Endodermal cell (in vitro differentiated cells): ENCODE results near the gene TENT5A. TPM values are rescaled to one million over a fixed set of nuclear protein-coding genes. Genes with fewer than 3 reads are reported as not detected.

ENCODE experiments used
- DNase-seq: peaks from one replicate; pipeline ENCODE4 v3.0.0-alpha.2; 2017
- H3K27ac ChIP-seq: 2 replicates; pipeline ENCODE4 v1.5.1; 2013; ENCODE audit warnings: mild to moderate bottlenecking, low read depth, low read length, moderate library complexity
- H3K27me3 ChIP-seq: 2 replicates; pipeline ENCODE4 v1.6.1; 2013; ENCODE audit warnings: mild to moderate bottlenecking, low read length, moderate library complexity; ENCODE audit not compliant: insufficient read depth, control insufficient read depth, poor library complexity, severe bottlenecking
- H3K36me3 ChIP-seq: 2 replicates; pipeline ENCODE4 v1.7.0; 2013; ENCODE audit warnings: mild to moderate bottlenecking, low read length, moderate library complexity; ENCODE audit not compliant: control insufficient read depth, insufficient read depth
- H3K4me1 ChIP-seq: one replicate; pipeline ENCODE4 v1.7.0; 2013; ENCODE audit warnings: low read length; ENCODE audit not compliant: control insufficient read depth, insufficient read depth
- H3K4me3 ChIP-seq: 2 replicates; pipeline ENCODE4 v1.5.1; 2013; ENCODE audit warnings: mild to moderate bottlenecking, low read length, moderate library complexity
- H3K9ac ChIP-seq: 2 replicates; pipeline ENCODE4 v1.6.1; 2013; ENCODE audit warnings: mild to moderate bottlenecking, low read length, moderate library complexity; ENCODE audit not compliant: poor library complexity, severe bottlenecking; ENCODE audit errors: extremely low read depth
- H3K9me3 ChIP-seq: 2 replicates; pipeline ENCODE4 v1.6.1; 2013; ENCODE audit warnings: mild to moderate bottlenecking, low read length, moderate library complexity; ENCODE audit not compliant: control insufficient read depth
- H3K27ac Mint-ChIP-seq: 2 replicates; pipeline ENCODE4 v1.8.0; 2020; ENCODE audit warnings: mixed read lengths
- H3K27me3 Mint-ChIP-seq: 2 replicates; pipeline ENCODE4 v1.8.0; 2021; ENCODE audit warnings: mild to moderate bottlenecking, mixed read lengths; ENCODE audit not compliant: insufficient read depth
- H3K36me3 Mint-ChIP-seq: 2 replicates; pipeline ENCODE4 v1.8.0; 2020; ENCODE audit warnings: low read depth, mixed read lengths
- H3K4me1 Mint-ChIP-seq: 2 replicates; pipeline ENCODE4 v1.8.0; 2020; ENCODE audit warnings: mixed read lengths
- H3K4me3 Mint-ChIP-seq: 2 replicates; pipeline ENCODE4 v1.8.0; 2020; ENCODE audit warnings: mild to moderate bottlenecking, moderate library complexity, mixed read lengths
- H3K9me3 Mint-ChIP-seq: 2 replicates; pipeline ENCODE4 v1.8.0; 2020; ENCODE audit warnings: mild to moderate bottlenecking, mixed read lengths
- WGBS, 2 experiments: methylation state at CpG; one replicate each; pipeline versions ENCODE4 v1.1.5 to v1.1.7; 2013; ENCODE audit warnings: missing lambda C conversion rate in 2 of 2, mixed read lengths in 1 of 2; ENCODE audit not compliant: insufficient coverage in 1 of 2, insufficient read length in 1 of 2; 5-methylcytosine and 5-hydroxymethylcytosine counted together
- total RNA-seq, 2 donors: library from RNA; stranded (reverse); fragmentation: NEBNext Ultra II Directional in 1 of 2; extraction: Animal tissue kit (Norgen Biotek cat#: 25700) in 1 of 2; gene quantifications; 2 replicates in 1 of 2; 3 replicates in 1 of 2; pipeline ENCODE4 v1.2.1, GENCODE V29; 2021
- TF ChIP-seq, protein P1 (sequence below): fragments of 200-600 bp; sonication (generic); conservative IDR thresholded peaks from 2 replicates; pipeline ENCODE4 v1.5.0; 2021; ENCODE audit warnings: antibody characterized with exemption, mild to moderate bottlenecking

The TENT5A gene
- total RNA-seq, 2 donors from 2014 or later, result 4.8 to 8.6 TPM

DNA sequence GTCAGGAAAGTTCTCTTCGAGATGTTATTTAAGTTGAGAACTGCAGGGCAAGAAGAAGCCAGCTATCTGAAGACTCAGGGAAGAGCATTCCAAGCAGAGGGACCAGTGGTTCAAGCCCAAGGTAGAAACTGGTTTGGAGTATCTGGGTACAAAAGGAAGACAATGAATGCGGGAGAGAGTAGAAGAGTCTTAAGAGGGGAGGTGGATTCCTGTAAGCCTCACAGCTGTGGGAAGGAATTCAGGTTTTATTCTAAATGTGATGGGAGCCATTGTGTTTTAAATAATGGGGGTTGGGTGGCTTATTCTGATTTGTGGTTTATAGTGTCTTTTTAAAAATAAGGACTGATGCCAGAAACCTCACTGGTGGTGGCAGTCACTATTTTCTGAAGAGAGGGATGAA lies 37.6 kb upstream of the TENT5A start:
- DNase-seq, result no peak
- Histone ChIP-seq H3K4me1 (peaks cover 4% of the 10 kb centered on the region), H3K27me3 (no peaks in the 10 kb centered on the region), H3K9me3 (no peaks in the 10 kb centered on the region), H3K27ac (no peak overlapping the region), H3K36me3 (no peaks in the 10 kb centered on the region), H3K9ac (no peak overlapping the region), H3K4me3 (no peak overlapping the region)
- H3K27me3 Mint-ChIP-seq, result no peaks in the 10 kb centered on the region
- TF ChIP-seq, protein P1, sequence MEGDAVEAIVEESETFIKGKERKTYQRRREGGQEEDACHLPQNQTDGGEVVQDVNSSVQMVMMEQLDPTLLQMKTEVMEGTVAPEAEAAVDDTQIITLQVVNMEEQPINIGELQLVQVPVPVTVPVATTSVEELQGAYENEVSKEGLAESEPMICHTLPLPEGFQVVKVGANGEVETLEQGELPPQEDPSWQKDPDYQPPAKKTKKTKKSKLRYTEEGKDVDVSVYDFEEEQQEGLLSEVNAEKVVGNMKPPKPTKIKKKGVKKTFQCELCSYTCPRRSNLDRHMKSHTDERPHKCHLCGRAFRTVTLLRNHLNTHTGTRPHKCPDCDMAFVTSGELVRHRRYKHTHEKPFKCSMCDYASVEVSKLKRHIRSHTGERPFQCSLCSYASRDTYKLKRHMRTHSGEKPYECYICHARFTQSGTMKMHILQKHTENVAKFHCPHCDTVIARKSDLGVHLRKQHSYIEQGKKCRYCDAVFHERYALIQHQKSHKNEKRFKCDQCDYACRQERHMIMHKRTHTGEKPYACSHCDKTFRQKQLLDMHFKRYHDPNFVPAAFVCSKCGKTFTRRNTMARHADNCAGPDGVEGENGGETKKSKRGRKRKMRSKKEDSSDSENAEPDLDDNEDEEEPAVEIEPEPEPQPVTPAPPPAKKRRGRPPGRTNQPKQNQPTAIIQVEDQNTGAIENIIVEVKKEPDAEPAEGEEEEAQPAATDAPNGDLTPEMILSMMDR, result no peak
- H3K36me3 Mint-ChIP-seq, result no peaks in the 10 kb centered on the region
- no peak overlapping the region for H3K4me3 Mint-ChIP-seq
- WGBS, 2 experiments, result 64 to 67% methylated on average over 2 of the region's 2 CpGs
- H3K9me3 Mint-ChIP-seq, result no peaks in the 10 kb centered on the region
- H3K4me1 Mint-ChIP-seq, result peaks cover 36% of the 10 kb centered on the region
- no peak overlapping the region for H3K27ac Mint-ChIP-seq

DNA sequence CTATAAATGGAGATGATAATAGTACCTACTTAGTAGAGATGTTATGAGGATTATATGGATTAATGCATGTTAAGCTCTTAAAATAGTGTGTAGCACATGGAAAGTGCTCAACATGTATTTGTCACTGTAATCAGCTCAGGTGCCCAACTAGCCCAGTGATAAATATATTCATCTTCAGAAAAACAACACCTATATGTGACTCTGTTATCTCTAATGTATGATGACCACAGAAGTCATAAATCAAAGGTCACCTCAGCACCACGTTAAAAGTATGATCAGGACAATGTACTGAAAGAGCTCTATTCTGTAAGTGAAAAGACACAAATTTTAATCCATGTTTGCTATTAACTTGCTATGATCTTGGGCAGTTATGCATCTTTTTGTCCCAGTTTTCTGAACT lies 36.8 kb upstream of the TENT5A start:
- 83 to 100% methylated on average over 1 of the region's 1 CpG for WGBS, 2 experiments
- no peak overlapping the region for H3K27ac Mint-ChIP-seq
- H3K9me3 Mint-ChIP-seq, result no peaks in the 10 kb centered on the region
- H3K36me3 Mint-ChIP-seq, result no peaks in the 10 kb centered on the region
- Histone ChIP-seq H3K36me3 (no peaks in the 10 kb centered on the region), H3K4me3 (no peak overlapping the region), H3K9ac (no peak overlapping the region), H3K4me1 (peaks cover 4% of the 10 kb centered on the region), H3K9me3 (no peaks in the 10 kb centered on the region), H3K27me3 (no peaks in the 10 kb centered on the region), H3K27ac (no peak overlapping the region)
- TF ChIP-seq, protein P1, result no peak
- peaks cover 40% of the 10 kb centered on the region for H3K4me1 Mint-ChIP-seq
- DNase-seq, result no peak
- no peak overlapping the region for H3K4me3 Mint-ChIP-seq
- no peaks in the 10 kb centered on the region for H3K27me3 Mint-ChIP-seq

DNA sequence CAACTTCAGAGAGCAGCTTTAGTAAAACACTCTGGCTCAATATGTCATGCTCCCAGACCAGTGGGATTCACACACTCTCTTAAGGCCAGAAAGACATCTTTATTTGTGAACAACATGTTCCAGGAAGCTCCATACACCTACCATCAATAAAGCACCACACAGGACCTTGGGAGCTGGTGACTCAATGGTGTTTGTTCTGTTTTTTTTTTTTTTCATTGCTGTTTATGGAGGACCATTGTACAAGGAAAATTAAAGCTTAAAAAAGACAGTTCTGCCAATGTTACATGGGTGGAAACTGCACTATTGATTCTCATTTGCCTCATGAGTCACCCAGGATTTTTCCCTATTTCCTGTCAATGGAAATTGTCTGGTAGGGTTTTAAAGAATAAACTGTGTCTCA lies 36.3 kb upstream of the TENT5A start:
- Mint-ChIP-seq H3K36me3 (no peaks in the 10 kb centered on the region), H3K27ac (peak overlapping the region; percentile 61), H3K9me3 (no peaks in the 10 kb centered on the region), H3K4me1 (peaks cover 43% of the 10 kb centered on the region), H3K27me3 (no peaks in the 10 kb centered on the region), H3K4me3 (no peak overlapping the region)
- DNase-seq, result no peak
- Histone ChIP-seq H3K27ac (no peak overlapping the region), H3K9me3 (no peaks in the 10 kb centered on the region), H3K4me3 (no peak overlapping the region), H3K4me1 (peaks cover 4% of the 10 kb centered on the region), H3K27me3 (no peaks in the 10 kb centered on the region), H3K9ac (no peak overlapping the region), H3K36me3 (no peaks in the 10 kb centered on the region)
- TF ChIP-seq, protein P1, result no peak
